ENCODE measurements around the gene ZFHX3. TPM values are rescaled to one million over a fixed set of nuclear protein-coding genes. Genes with fewer than 3 reads are reported as not detected.

The ZFHX3 gene
- total and polyA plus RNA-seq, 4 donors: 1.5 to 5.9 (median 3.0) TPM

GRCh38 chr16:73024571-73025105 is 23.3 kb downstream of the ZFHX3 start:
- no peak overlapping the region for H3K27ac ChIP-seq (ENCODE audit: low read depth in 1 of 2, low read length in 2 of 2)
- TF ChIP-seq JUND (IDR thresholded peaks at IDR 0.05): no peak
- no peak for TF ChIP-seq RAD21 (IDR thresholded peaks at IDR 0.05)
- no peak for TF ChIP-seq GABPA (IDR thresholded peaks at IDR 0.05 in 1 of 2, conservative IDR thresholded peaks at IDR 0.05 in 1 of 2)
- TF ChIP-seq TAF1 (conservative IDR thresholded peaks at IDR 0.05): no peak
- no peak for TF ChIP-seq SP1 (IDR thresholded peaks at IDR 0.05)
- TF ChIP-seq FOXA2 (IDR thresholded peaks at IDR 0.05): no peak
- TF ChIP-seq HNF4G (IDR thresholded peaks at IDR 0.05): no peak
- TF ChIP-seq, protein P1, sequence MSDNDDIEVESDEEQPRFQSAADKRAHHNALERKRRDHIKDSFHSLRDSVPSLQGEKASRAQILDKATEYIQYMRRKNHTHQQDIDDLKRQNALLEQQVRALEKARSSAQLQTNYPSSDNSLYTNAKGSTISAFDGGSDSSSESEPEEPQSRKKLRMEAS (IDR thresholded peaks at IDR 0.05): no peak
- no peak for TF ChIP-seq YY1 (IDR thresholded peaks at IDR 0.05)
- no peak for TF ChIP-seq CTCF (IDR thresholded peaks at IDR 0.05; ENCODE audit: low read depth, low read length, missing input control)
- no peak for TF ChIP-seq FOXA1 (IDR thresholded peaks at IDR 0.05)
- TF ChIP-seq ATF3 (IDR thresholded peaks at IDR 0.05): no peak
- no peak for TF ChIP-seq EGR1 (IDR thresholded peaks at IDR 0.05; ENCODE audit: low read depth in 2 of 2)
- no peak overlapping the region for H3K4me3 ChIP-seq (ENCODE audit: low read depth in 1 of 3, low read length in 3 of 3)
- H3K4me1 ChIP-seq (ENCODE audit: control insufficient read depth in 4 of 4, insufficient read depth in 4 of 4, low read length in 3 of 4): peaks cover 6 to 27% (median 20%) of the 10 kb centered on the region in 4 donors
- H3K9ac ChIP-seq (ENCODE audit: low read depth in 1 of 2, low read length in 2 of 2): no peak overlapping the region
- H3K27me3 ChIP-seq (ENCODE audit: control insufficient read depth in 4 of 4, insufficient read depth in 4 of 4, low read length in 3 of 4): no peaks in the 10 kb centered on the region
- WGBS: 95% methylated on average over 13 of the region's 13 CpGs
- H3K9me3 ChIP-seq (ENCODE audit: control insufficient read depth in 4 of 4, low read length in 3 of 4): no peaks in the 10 kb centered on the region
- no peaks in the 10 kb centered on the region for H3K36me3 ChIP-seq (ENCODE audit: control insufficient read depth in 4 of 4, insufficient read depth in 3 of 4, low read depth in 1 of 4, low read length in 3 of 4)
- no peak for DNase-seq (ENCODE audit: low spot score)

DNA sequence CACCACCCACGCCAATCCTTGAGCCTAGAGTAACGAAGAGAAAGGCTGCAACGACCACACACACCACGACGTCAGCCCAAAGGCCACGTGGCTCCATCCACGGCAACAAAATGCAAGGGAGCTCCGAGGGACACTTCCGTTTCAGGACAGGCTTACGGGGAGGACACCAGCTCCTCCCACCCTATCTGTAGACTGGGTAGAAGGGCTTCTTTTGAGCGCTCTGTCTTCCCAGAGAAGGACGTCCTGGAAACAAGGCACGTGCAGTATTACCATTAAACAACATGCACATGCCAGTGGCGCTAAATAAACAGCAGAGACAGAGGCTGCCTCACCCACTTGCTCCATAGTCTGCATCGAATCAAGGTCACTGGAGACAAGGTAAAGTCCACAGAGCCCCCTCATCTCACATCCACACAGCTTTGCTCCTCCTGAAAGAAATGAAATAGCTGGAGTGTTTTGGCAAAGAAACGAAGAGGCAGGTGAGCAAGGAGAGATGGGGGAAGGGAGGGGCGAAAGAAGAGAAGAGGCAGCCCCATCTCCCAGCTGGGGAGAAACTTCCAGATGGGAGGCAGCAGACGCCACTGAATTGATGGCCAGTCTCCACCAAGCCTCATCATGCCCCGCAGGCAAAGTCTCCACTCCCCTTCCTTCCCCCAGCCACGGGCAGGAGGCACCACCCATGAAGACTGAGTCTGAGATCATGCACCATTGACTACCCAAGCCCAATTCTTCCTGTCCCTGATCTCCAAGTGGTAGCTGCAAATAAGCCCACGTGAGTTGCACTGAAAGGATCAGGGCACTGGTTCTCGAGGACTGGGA is 24.0 kb downstream of the ZFHX3 start:
- H3K9me3 ChIP-seq (ENCODE audit: control insufficient read depth in 4 of 4, low read length in 3 of 4): no peaks in the 10 kb centered on the region
- 89% methylated on average over 22 of the region's 22 CpGs for WGBS
- peaks cover 7 to 33% (median 21%) of the 10 kb centered on the region in 4 donors for H3K4me1 ChIP-seq (ENCODE audit: control insufficient read depth in 4 of 4, insufficient read depth in 4 of 4, low read length in 3 of 4)
- H3K36me3 ChIP-seq (ENCODE audit: control insufficient read depth in 4 of 4, insufficient read depth in 3 of 4, low read depth in 1 of 4, low read length in 3 of 4): no peaks in the 10 kb centered on the region
- TF ChIP-seq FOXA1 (IDR thresholded peaks at IDR 0.05) (no peak), REST (IDR thresholded peaks at IDR 0.05) (no peak)
- no peak for DNase-seq (ENCODE audit: low spot score)
- no peak overlapping the region for H3K4me3 ChIP-seq (ENCODE audit: low read depth in 1 of 3, low read length in 3 of 3)
- no peak overlapping the region for H3K27ac ChIP-seq (ENCODE audit: low read depth in 1 of 2, low read length in 2 of 2)
- no peaks in the 10 kb centered on the region for H3K27me3 ChIP-seq (ENCODE audit: control insufficient read depth in 4 of 4, insufficient read depth in 4 of 4, low read length in 3 of 4)
- no peak overlapping the region for H3K9ac ChIP-seq (ENCODE audit: low read depth in 1 of 2, low read length in 2 of 2)

Measured in liver (tissue), 9 donors.